UCSD-AML1 (cell line): ENCODE measurements around the gene RASSF5.
"Not testable (repeated sequence)": the region's sequence is repeated elsewhere in the genome, so short reads cannot be mapped to it uniquely, and the experiment has no call there.

ENCODE experiments used
- DNase-seq: peaks from one replicate; lab custom pipeline; 2025; ENCODE audit not compliant: unreplicated experiment; lab: John Stamatoyannopoulos, UW

RASSF5 gene

DNA sequence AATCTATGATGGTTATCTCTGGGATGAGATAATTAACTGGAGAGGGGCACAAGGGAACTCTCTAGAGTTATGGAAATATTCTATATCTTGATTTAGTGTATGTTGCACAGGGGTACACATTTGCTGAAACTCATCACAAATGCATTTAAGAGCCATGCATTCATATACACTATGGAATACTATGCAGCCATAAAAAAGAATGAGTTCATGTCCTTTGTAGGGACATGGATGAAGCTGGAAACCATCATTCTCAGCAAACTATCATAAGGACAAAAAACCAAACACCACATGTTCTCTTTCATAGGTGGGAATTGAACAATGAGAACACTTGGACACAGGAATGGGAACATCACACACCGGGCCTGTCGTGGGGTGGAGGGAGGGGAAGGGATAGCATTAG, 119.1 kb downstream of the RASSF5 start:
- DNase-seq, result not testable (repeated sequence)

DNA sequence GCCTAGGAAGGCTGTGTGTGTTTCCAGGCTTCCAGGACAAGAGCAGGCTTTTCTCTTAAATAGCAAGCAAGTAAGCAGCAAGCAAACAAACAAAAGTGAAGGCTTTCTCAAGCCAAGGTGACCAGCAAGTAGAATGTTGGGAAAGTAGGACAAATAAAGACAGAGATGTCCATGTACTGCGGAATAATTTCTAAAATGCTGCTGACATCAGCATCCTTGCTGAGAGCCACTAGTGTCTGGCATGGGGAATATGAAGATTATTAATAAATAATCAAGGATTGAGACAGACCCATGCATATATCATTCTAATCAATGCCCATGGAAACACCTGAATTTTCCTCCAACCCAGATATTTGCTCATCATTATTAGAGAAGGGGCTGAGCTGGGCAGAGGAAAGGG, 121.6 kb downstream of the RASSF5 start:
- DNase-seq, result no peak

DNA sequence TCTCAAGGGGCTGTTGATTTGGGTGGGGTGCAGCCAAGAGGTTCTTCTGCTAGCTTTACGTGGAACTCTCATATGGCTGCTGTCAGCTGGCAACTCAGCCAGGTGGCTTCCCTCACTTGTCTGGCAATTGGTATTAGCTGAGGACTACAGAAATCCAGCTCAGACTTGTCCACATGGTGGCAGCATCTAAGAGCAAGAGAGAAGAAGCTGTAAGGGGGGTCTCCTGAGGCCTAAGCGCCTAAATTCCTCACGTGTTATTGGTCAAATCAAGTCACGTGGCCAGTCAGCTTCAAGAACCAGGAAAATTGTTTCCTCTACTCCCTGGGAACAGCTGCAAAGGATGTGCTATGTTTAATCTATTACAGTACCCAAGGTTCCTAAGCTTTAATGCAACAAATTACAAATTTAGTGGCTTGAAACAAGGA, 123.8 kb downstream of the RASSF5 start:
- DNase-seq, result peak; percentile 40

DNA sequence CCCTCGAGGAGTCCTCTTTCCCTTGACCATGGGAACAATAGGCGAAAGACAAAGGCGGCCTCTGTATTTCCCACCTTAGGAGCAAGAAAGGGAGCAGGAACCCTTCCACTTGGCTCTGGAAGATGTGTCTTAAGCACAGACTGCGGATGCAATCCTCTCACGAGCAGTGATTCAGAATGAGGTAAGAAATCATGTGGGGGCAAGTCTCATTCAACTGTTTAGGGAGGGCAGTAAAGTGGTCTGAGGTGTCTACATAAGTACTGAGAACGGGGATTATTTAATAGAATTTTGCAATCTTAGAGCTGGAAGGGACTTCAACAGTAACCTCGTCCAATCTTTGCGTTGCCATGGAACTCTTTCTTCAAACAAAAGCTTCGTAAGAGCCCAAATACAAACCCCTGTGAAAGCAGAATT, 126.4 kb downstream of the RASSF5 start:
- DNase-seq, result no peak

DNA sequence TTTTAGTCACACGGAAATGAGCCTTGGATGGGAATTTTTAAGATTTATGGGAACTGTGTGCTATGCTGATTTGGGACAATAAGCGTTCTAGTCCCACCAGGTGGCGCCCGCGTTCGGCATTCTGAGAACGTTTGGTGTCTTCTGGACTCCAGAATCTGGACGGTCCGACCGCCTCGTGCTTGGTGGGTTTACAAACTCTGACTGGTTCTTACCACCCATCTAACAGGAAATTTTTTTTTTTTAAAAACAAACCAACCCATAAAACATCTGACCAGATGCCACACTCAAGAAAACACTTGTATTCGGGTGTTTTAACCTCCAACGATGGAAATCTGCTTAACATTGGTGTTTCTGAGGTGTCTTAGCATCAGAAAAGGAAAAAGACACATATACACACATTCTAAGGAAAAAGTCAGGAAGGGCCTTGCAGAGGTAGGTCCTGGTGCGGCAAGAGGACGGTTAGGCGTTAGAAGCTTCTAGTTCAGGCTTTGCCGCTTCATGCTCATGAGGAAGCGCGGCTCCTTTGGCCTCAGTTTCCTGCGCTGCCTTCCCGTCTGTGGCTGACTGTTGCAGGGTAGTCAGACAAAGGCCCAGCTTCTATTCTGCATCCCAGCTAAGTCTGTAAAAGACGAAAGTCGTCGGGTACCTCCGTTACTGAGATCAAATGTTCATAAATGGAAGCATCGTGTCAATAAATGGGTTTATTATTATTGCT, 127.2 kb downstream of the RASSF5 start:
- DNase-seq, result peak; percentile 81

DNA sequence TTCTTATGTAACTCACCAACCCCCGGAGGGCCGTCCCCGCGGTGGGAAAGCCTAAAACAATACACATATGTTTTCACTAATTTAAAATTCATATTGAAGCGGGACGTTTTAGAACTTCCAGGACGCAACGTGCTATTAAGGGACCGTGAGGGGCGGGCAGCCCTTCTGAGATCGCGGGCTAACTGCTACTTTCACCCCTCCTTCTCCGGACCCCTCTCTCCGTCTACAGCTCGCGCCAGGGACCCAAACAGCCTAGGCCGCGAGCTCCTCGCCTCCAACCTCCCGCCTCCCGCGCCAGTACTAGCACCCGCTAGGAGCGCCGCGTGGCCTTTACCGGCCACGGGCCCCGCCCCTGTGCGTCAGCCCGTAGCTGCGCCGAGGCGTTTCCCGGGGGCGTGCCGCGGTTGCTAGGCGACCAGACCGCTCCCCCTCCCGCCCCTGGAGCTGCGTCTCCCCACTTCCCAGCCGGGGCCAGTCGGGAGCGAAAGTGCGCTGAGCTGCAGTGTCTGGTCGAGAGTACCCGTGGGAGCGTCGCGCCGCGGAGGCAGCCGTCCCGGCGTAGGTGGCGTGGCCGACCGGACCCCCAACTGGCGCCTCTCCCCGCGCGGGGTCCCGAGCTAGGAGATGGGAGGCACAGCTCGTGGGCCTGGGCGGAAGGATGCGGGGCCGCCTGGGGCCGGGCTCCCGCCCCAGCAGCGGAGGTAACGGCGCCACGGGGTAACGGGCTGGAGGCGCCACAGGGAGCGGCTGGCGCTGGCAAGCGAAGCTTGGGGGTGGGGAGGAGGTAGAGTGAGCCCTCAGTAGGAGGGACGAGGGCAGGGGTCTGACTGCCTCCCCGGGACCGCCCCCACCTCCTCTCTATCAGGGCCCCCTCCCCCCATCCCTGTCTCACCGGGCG, 128.0 kb downstream of the RASSF5 start, which contains the start of gene DYRK3:
TSS of gene DYRK3 (plus strand) at position 457 of the 898 bp plus-strand sequence. CDS start at position 625, 168 bp downstream.
- peak; percentile 95 for DNase-seq

DNA sequence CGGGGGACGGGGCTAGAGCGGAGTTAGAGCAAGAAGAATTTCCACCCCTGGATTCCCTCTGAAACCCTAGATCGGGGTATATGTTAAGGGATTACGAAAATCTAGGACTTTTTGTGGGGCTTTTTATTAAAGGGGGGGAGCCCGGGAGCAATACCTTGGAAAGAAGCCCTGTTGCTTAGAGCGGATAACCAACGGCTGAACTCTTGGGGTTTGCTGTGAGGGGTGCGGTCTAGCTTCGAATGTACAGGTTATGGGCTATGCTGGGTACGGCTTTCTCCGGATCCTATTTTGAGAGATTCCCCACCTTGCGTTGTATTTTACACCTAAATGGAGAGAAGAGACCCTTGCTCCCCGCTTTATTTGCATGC, 128.6 kb downstream of the RASSF5 start:
- DNase-seq, result no peak

DNA sequence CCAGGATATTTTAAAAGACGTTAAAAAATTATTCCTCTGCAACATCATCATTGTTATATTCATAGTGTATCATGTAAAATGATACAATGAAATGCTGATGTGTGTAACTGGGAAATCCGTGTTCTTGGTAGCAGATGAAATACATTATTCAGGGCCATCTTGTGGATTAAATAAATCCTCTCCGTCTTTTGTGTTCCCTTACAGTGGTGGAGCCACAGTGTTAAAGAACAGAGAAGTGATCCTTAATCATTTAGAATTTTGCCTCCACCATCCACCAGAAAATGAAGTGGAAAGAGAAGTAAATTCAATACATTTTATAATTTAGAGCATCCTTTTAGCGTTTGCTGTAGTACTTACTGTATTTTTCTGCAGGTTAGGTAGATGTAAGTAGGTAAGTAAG, 129.3 kb downstream of the RASSF5 start:
- DNase-seq, result no peak

DNA sequence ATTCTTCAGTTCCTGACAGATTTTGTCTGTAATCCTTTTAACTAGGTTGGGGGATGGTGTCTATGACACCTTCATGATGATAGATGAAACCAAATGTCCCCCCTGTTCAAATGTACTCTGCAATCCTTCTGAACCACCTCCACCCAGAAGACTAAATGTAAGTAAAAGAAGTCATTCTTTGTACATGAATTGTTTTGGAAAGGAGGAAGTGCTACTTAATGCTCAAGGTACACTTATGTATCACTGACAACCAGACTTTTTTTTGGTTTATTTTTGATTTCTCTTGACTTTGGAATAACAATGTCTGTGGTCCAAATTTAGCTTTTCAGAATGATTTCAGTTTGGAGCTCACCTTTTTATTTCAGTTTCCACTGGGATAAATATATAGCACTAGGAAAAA, 130.3 kb downstream of the RASSF5 start:
- no peak for DNase-seq
